Liver (tissue), 9 donors: Measurements from ENCODE around the gene RMND1. TPM values are rescaled to one million over a fixed set of nuclear protein-coding genes. Genes with fewer than 3 reads are reported as not detected.

Experiments
- DNase-seq: peaks from one replicate; pipeline ENCODE4 v3.0.0-alpha.2; 2017; ENCODE audit warnings: low spot score
- H3K27ac ChIP-seq, 2 donors: one replicate each; pipeline ENCODE4 v1.7.0; 2013; ENCODE audit warnings: inconsistent platforms in 2 of 2, low read length in 2 of 2, control low read depth in 1 of 2, low read depth in 1 of 2, mild to moderate bottlenecking in 1 of 2
- H3K27me3 ChIP-seq, 4 donors: one replicate each; pipeline versions ENCODE4 v1.6.1 to v1.7.0; 2013; ENCODE audit warnings: low read length in 3 of 4, inconsistent platforms in 1 of 4, mild to moderate bottlenecking in 1 of 4, moderate library complexity in 1 of 4; ENCODE audit not compliant: control insufficient read depth in 4 of 4, insufficient read depth in 4 of 4
- H3K36me3 ChIP-seq, 4 donors: one replicate each; pipeline versions ENCODE4 v1.6.1 to v1.7.0; 2013; ENCODE audit warnings: low read length in 3 of 4, mild to moderate bottlenecking in 3 of 4, low read depth in 1 of 4, moderate library complexity in 1 of 4; ENCODE audit not compliant: control insufficient read depth in 4 of 4, insufficient read depth in 3 of 4
- H3K4me1 ChIP-seq, 4 donors: one replicate each; pipeline versions ENCODE4 v1.6.1 to v1.7.0; 2013; ENCODE audit warnings: low read length in 3 of 4, mild to moderate bottlenecking in 3 of 4, moderate library complexity in 1 of 4; ENCODE audit not compliant: control insufficient read depth in 4 of 4, insufficient read depth in 4 of 4
- H3K4me3 ChIP-seq, 3 donors: one replicate each; pipeline versions ENCODE4 v1.6.1 to v1.7.0; 2013; ENCODE audit warnings: low read length in 3 of 3, control low read depth in 1 of 3, low read depth in 1 of 3, mild to moderate bottlenecking in 1 of 3
- H3K9ac ChIP-seq, 2 donors: one replicate each; pipeline ENCODE4 v1.7.0; 2013; ENCODE audit warnings: low read length in 2 of 2, mild to moderate bottlenecking in 2 of 2, moderate library complexity in 2 of 2, control low read depth in 1 of 2, low read depth in 1 of 2
- H3K9me3 ChIP-seq, 4 donors: one replicate each; pipeline versions ENCODE4 v1.6.1 to v1.7.0; 2013; ENCODE audit warnings: low read length in 3 of 4; ENCODE audit not compliant: control insufficient read depth in 4 of 4
- FOXA2 ChIP-seq: IDR thresholded peaks from 2 replicates; pipeline ENCODE4 v1.6.1; 2016; ENCODE audit warnings: antibody characterized with exemption
- HNF4A ChIP-seq, 2 donors: conservative IDR thresholded peaks; 2 replicates each; pipeline ENCODE4 v1.6.1; 2016; ENCODE audit warnings: antibody characterized with exemption in 2 of 2, mild to moderate bottlenecking in 2 of 2
- HNF4G ChIP-seq: IDR thresholded peaks from 2 replicates; pipeline ENCODE4 v1.6.1; 2016; ENCODE audit warnings: antibody characterized with exemption
- JUND ChIP-seq, 2 donors: IDR thresholded peaks; 2 replicates each; pipeline ENCODE4 v1.6.1; 2016; ENCODE audit warnings: antibody characterized with exemption in 2 of 2
- NR2F2 ChIP-seq: IDR thresholded peaks from 2 replicates; pipeline ENCODE4 v1.6.1; 2016; ENCODE audit warnings: antibody characterized with exemption
- RAD21 ChIP-seq, 2 donors: IDR thresholded peaks; 2 replicates each; pipeline ENCODE4 v1.6.1; 2016; ENCODE audit warnings: antibody characterized with exemption in 2 of 2, mild to moderate bottlenecking in 2 of 2
- RXRA ChIP-seq, 2 donors: IDR thresholded peaks; 2 replicates each; pipeline ENCODE4 v1.6.1; 2017 to 2018; ENCODE audit warnings: antibody characterized with exemption in 2 of 2, mild to moderate bottlenecking in 1 of 2
- SP1 ChIP-seq: IDR thresholded peaks from 2 replicates; pipeline ENCODE4 v1.6.1; 2018; ENCODE audit warnings: antibody characterized with exemption, mild to moderate bottlenecking
- YY1 ChIP-seq: IDR thresholded peaks from 2 replicates; pipeline ENCODE4 v1.6.1; 2016; ENCODE audit warnings: antibody characterized with exemption, mild to moderate bottlenecking
- WGBS: extraction: QIAGEN DNeasy Blood & Tissue Kit; methylation state at CpG from one replicate; pipeline ENCODE4 v1.1.7; 2013; 5-methylcytosine and 5-hydroxymethylcytosine counted together
- polyA plus RNA-seq, 2 donors: library from polyadenylated mRNA; stranded (reverse) in 1 of 2; unstranded in 1 of 2; fragments of 200-250 nt in 1 of 2; fragments of >200 nt in 1 of 2; fragmentation: Nextera tagmentation in 1 of 2; extraction: Ambion mirVana in 1 of 2; gene quantifications; one replicate each; pipeline versions ENCODE4 v1.2.1 to v1.2.3, GENCODE V29; 2013 to 2015
- total RNA-seq, 2 donors: library from RNA; depleted of rRNA; stranded (reverse); fragments of >200 nt; gene quantifications; one replicate each; pipeline ENCODE4 v1.2.3, GENCODE V29; 2014
- TF ChIP-seq, protein P1 (sequence below): fragments of 150-350 bp; IDR thresholded peaks from 2 replicates; pipeline ENCODE4 v1.5.1; 2017; ENCODE audit warnings: improper control_type of control experiment, low read depth, low read length; ENCODE audit not compliant: missing input control
- TF ChIP-seq, protein P2 (sequence below): IDR thresholded peaks from 2 replicates; pipeline ENCODE4 v1.6.1; 2016; ENCODE audit warnings: antibody characterized with exemption
- TF ChIP-seq, protein P3 (sequence below): IDR thresholded peaks from 2 replicates; pipeline ENCODE4 v1.6.1; 2016; ENCODE audit warnings: antibody characterized with exemption
- TF ChIP-seq, protein P4 (sequence below): IDR thresholded peaks from 2 replicates; pipeline ENCODE4 v1.6.1; 2016; ENCODE audit warnings: antibody characterized with exemption
- TF ChIP-seq, protein P5 (sequence below): IDR thresholded peaks from 2 replicates; pipeline ENCODE4 v1.6.1; 2016; ENCODE audit warnings: antibody characterized with exemption, mild to moderate bottlenecking
- donor health status: healthy.
- donor health status: healthy.
- donor health status: healthy.
- donor health status: healthy.
- donor health status: healthy.

The RMND1 gene
- total and polyA plus RNA-seq, 4 donors: 13.2 to 22.6 (median 18.1) TPM

DNA sequence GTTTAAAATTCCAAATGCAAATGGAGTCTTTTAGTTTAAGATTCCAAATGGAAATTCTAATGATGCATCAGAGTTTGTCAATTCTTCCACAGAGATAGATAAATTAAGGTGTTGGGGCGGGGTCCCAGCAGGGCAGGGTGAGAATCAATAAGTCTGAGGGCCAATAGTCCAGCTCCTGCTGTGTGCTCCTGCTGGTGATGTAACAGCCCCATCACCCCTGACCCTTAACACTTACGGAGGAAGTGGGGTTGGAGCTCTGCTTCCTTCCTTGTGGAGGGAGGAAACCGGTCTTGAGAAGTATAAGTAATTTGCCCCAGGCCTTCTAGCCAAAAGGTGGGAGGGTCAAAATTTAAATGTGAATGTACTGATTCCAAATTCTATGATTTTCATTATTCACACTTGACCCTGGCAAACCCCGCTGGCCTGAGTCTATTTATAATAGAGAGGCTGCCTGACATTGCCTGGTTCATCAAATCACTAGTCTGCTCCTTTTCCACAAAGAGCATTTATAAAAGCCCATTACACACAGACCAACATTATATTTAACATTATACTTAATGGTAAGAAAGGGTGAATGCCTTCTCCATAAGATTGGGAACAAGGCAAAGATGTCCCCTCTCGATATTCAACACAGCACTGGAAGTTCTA is 77.8 kb downstream of the RMND1 start:
- no peak overlapping the region for H3K9ac ChIP-seq
- peak overlapping the region; percentile 1 to 25 for H3K27ac ChIP-seq

More for the DNA sequence above, 77.8 kb downstream of the RMND1 start:
- H3K9me3 ChIP-seq: no peaks in the 10 kb centered on the region
- no peak overlapping the region for H3K4me3 ChIP-seq
- peaks cover 5 to 8% (median 6%) of the 10 kb centered on the region in 4 donors for H3K4me1 ChIP-seq
- H3K27me3 ChIP-seq: no peaks in the 10 kb centered on the region
- TF ChIP-seq NR2F2 (peak; percentile 99), HNF4G (peak; percentile 70), HNF4A (conservative IDR thresholded peaks at IDR 0.05) (peak; percentile 72 to 87), FOXA2 (no peak), RXRA (IDR thresholded peaks at IDR 0.05) (peak; percentile 50 to 75), RAD21 (IDR thresholded peaks at IDR 0.05) (peak in 1 of 2 donors; percentile 23), YY1 (no peak), JUND (IDR thresholded peaks at IDR 0.05) (peak in 1 of 2 donors; percentile 30), SP1 (peak; percentile 54)
- TF ChIP-seq, protein P1, sequence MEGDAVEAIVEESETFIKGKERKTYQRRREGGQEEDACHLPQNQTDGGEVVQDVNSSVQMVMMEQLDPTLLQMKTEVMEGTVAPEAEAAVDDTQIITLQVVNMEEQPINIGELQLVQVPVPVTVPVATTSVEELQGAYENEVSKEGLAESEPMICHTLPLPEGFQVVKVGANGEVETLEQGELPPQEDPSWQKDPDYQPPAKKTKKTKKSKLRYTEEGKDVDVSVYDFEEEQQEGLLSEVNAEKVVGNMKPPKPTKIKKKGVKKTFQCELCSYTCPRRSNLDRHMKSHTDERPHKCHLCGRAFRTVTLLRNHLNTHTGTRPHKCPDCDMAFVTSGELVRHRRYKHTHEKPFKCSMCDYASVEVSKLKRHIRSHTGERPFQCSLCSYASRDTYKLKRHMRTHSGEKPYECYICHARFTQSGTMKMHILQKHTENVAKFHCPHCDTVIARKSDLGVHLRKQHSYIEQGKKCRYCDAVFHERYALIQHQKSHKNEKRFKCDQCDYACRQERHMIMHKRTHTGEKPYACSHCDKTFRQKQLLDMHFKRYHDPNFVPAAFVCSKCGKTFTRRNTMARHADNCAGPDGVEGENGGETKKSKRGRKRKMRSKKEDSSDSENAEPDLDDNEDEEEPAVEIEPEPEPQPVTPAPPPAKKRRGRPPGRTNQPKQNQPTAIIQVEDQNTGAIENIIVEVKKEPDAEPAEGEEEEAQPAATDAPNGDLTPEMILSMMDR: no peak
- TF ChIP-seq, protein P2, sequence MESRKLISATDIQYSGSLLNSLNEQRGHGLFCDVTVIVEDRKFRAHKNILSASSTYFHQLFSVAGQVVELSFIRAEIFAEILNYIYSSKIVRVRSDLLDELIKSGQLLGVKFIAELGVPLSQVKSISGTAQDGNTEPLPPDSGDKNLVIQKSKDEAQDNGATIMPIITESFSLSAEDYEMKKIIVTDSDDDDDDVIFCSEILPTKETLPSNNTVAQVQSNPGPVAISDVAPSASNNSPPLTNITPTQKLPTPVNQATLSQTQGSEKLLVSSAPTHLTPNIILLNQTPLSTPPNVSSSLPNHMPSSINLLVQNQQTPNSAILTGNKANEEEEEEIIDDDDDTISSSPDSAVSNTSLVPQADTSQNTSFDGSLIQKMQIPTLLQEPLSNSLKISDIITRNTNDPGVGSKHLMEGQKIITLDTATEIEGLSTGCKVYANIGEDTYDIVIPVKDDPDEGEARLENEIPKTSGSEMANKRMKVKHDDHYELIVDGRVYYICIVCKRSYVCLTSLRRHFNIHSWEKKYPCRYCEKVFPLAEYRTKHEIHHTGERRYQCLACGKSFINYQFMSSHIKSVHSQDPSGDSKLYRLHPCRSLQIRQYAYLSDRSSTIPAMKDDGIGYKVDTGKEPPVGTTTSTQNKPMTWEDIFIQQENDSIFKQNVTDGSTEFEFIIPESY: no peak
- TF ChIP-seq, protein P3, sequence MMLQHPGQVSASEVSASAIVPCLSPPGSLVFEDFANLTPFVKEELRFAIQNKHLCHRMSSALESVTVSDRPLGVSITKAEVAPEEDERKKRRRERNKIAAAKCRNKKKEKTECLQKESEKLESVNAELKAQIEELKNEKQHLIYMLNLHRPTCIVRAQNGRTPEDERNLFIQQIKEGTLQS: peak; percentile 66
- TF ChIP-seq, protein P4, sequence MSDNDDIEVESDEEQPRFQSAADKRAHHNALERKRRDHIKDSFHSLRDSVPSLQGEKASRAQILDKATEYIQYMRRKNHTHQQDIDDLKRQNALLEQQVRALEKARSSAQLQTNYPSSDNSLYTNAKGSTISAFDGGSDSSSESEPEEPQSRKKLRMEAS: peak; percentile 56
- TF ChIP-seq, protein P5, sequence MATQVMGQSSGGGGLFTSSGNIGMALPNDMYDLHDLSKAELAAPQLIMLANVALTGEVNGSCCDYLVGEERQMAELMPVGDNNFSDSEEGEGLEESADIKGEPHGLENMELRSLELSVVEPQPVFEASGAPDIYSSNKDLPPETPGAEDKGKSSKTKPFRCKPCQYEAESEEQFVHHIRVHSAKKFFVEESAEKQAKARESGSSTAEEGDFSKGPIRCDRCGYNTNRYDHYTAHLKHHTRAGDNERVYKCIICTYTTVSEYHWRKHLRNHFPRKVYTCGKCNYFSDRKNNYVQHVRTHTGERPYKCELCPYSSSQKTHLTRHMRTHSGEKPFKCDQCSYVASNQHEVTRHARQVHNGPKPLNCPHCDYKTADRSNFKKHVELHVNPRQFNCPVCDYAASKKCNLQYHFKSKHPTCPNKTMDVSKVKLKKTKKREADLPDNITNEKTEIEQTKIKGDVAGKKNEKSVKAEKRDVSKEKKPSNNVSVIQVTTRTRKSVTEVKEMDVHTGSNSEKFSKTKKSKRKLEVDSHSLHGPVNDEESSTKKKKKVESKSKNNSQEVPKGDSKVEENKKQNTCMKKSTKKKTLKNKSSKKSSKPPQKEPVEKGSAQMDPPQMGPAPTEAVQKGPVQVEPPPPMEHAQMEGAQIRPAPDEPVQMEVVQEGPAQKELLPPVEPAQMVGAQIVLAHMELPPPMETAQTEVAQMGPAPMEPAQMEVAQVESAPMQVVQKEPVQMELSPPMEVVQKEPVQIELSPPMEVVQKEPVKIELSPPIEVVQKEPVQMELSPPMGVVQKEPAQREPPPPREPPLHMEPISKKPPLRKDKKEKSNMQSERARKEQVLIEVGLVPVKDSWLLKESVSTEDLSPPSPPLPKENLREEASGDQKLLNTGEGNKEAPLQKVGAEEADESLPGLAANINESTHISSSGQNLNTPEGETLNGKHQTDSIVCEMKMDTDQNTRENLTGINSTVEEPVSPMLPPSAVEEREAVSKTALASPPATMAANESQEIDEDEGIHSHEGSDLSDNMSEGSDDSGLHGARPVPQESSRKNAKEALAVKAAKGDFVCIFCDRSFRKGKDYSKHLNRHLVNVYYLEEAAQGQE: no peak
- no peak for DNase-seq
- 41% methylated on average over 5 of the region's 5 CpGs for WGBS
- peaks cover 0 to 17% (median 7%) of the 10 kb centered on the region in 4 donors for H3K36me3 ChIP-seq
